Ishikawa (cell line): ENCODE data around the gene NPTX1.

Experiments used
- CEBPB ChIP-seq: IDR thresholded peaks from 2 replicates; pipeline ENCODE4 v1.6.1; 2012
- CREB1 ChIP-seq: IDR thresholded peaks from 2 replicates; pipeline ENCODE4 v1.6.1; 2012; ENCODE audit warnings: low read depth
- EGR1 ChIP-seq: IDR thresholded peaks from 2 replicates; pipeline ENCODE4 v1.6.1; 2012
- EP300 ChIP-seq: IDR thresholded peaks from 2 replicates; pipeline ENCODE4 v1.6.1; 2012; ENCODE audit warnings: borderline replicate concordance
- FOXM1 ChIP-seq: IDR thresholded peaks from 2 replicates; pipeline ENCODE4 v1.6.1; 2012; ENCODE audit warnings: low read depth, borderline replicate concordance
- MAX ChIP-seq: IDR thresholded peaks from 2 replicates; pipeline ENCODE4 v1.6.1; 2012
- NFIC ChIP-seq: IDR thresholded peaks from 2 replicates; pipeline ENCODE4 v1.6.1; 2012
- RAD21 ChIP-seq: IDR thresholded peaks from 2 replicates; pipeline ENCODE4 v1.6.1; 2012; ENCODE audit warnings: low read depth
- REST ChIP-seq: IDR thresholded peaks from 2 replicates; pipeline ENCODE4 v1.6.1; 2012; ENCODE audit warnings: low read depth, mild to moderate bottlenecking
- TAF1 ChIP-seq: IDR thresholded peaks from 2 replicates; pipeline ENCODE4 v1.6.1; 2012; ENCODE audit warnings: low read depth, mild to moderate bottlenecking
- TCF12 ChIP-seq: IDR thresholded peaks from 2 replicates; pipeline ENCODE4 v1.6.1; 2012; ENCODE audit warnings: low read depth
- TEAD4 ChIP-seq: IDR thresholded peaks from 2 replicates; pipeline ENCODE4 v1.6.1; 2012
- YY1 ChIP-seq: IDR thresholded peaks from 2 replicates; pipeline ENCODE4 v1.6.1; 2012; ENCODE audit warnings: low read depth
- ZBTB7A ChIP-seq: IDR thresholded peaks from 2 replicates; pipeline ENCODE4 v1.6.1; 2012; ENCODE audit warnings: low read depth
- TF ChIP-seq, protein P1 (sequence below): IDR thresholded peaks from 2 replicates; pipeline ENCODE4 v1.6.1; 2012

The NPTX1 gene

GRCh38 chr17:80464486-80464885 is 11.9 kb downstream of the NPTX1 start:
- TF ChIP-seq EGR1 (no peak), NFIC (no peak), RAD21 (no peak), ZBTB7A (no peak), EP300 (no peak), TEAD4 (no peak), CEBPB (no peak), CREB1 (no peak), REST (no peak), FOXM1 (no peak), YY1 (no peak), TCF12 (no peak), MAX (no peak), TAF1 (no peak)
- TF ChIP-seq, protein P1, sequence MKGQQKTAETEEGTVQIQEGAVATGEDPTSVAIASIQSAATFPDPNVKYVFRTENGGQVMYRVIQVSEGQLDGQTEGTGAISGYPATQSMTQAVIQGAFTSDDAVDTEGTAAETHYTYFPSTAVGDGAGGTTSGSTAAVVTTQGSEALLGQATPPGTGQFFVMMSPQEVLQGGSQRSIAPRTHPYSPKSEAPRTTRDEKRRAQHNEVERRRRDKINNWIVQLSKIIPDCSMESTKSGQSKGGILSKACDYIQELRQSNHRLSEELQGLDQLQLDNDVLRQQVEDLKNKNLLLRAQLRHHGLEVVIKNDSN = no peak

DNA sequence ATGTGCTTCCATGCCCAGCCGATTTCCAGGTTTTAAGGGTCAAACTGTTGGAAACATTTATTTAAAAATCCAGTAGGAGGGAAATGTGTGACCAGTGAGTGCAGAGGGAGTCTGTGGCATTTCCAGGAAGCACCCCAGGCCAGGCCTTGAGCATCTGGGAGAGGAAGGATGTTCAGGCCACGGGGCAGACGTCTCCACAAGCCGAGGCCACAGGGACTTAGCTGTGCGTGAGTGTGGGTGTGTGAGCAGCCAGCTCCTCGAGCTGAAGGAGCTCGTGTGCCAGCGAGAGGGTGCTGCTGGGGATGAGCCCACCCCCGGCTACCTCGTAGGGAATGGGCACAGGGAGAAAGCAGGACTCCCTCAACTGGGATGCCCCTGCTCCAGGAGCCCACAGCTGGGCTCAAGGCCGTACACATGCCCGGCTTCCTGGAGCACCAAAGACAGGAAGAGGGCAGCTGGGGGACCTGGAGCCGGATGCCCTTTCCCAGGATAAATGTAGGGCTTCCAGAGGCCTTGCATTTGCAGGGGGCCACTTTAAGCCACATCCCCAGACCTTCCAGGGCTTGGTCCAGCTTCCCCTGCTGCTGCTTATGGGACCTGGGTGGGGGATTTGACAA is 12.5 kb downstream of the NPTX1 start:
- TF ChIP-seq EGR1 = no peak
- no peak for TF ChIP-seq RAD21
- no peak for TF ChIP-seq EP300
- no peak for TF ChIP-seq ZBTB7A
- TF ChIP-seq, protein P1 = no peak
- no peak for TF ChIP-seq TAF1
- TF ChIP-seq CREB1 = no peak
- no peak for TF ChIP-seq TCF12
- TF ChIP-seq FOXM1 = no peak
- no peak for TF ChIP-seq YY1
- no peak for TF ChIP-seq TEAD4
- TF ChIP-seq REST = no peak
- TF ChIP-seq NFIC = no peak
- no peak for TF ChIP-seq CEBPB
- TF ChIP-seq MAX = no peak

DNA sequence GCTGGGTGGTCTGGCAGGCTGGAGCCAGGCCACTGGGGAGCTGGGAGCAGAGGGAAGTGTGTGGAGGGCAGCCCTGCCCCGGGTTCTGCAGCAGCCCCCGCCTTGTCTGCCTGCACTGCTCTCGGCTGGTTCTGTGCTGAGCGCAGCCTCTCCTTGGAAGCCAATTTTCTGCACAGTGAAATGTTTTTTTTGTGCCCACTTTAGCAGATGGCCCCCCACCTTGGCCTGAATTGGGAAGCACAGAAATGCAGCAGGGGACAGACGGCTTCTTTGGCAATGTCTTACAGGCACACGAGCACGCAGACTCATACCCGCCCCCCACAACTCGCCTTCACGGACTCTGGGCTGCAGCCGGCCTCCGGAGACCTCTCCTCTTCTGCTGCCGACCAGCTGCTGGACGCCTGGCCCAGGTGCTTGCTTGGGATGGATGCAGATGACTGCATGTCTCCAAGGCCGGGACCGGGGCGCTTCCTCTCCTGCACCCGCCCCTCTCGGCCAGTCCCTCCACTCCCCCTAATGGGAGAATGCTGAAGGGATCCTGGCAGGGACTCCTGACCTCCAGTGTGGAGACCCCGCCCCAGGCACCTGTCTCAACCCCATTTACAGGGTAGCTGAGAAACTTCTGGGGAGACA is 14.8 kb downstream of the NPTX1 start:
- TF ChIP-seq, protein P1 = no peak
- TF ChIP-seq CEBPB = no peak
- TF ChIP-seq MAX = no peak
- TF ChIP-seq REST = no peak
- no peak for TF ChIP-seq EP300
- no peak for TF ChIP-seq EGR1
- no peak for TF ChIP-seq YY1
- TF ChIP-seq NFIC = no peak
- no peak for TF ChIP-seq TEAD4
- no peak for TF ChIP-seq FOXM1

GRCh38 chr17:80460429-80460834 is 16.0 kb downstream of the NPTX1 start:
- TF ChIP-seq, protein P1 = 0 out of 2 replicates have a peak, but pooled peaks have one; percentile 13
- no peak for TF ChIP-seq RAD21
- no peak for TF ChIP-seq EGR1
